Left colon (tissue), 2 donors: ENCODE measurements around the gene TRIM44. TPM values are rescaled to one million over a fixed set of nuclear protein-coding genes. Genes with fewer than 3 reads are reported as not detected.

Experiments
- ATAC-seq: fragments of 200-7000 bp; cut with Tn5 transposase; one replicate; pipeline ENCODE4 v1.9.1; 2020; ENCODE audit warnings: mild to moderate bottlenecking, moderate library complexity
- DNase-seq, 2 donors: peaks; one replicate each; pipeline ENCODE4 v3.0.0-alpha.2; 2020
- intact Hi-C, 2 donors: fragments of 100-400 bp; cut with DNase I in 1 of 2; cut with micrococcal nuclease in 1 of 2; formaldehyde crosslinking; loops; one replicate each; pipeline versions ENCODE4 v1.11.2 to v1.14.0; 2022; cut with DNase I, micrococcal nuclease
- long read RNA-seq: library from polyadenylated mRNA; unstranded; transcript quantifications from one replicate; pipeline ENCODE4 v2.0.0, GENCODE V29; 2021
- total RNA-seq, 2 donors: library from RNA; stranded (reverse); fragmentation: NEBNext Ultra II Directional; extraction: Animal tissue kit (Norgen Biotek cat#: 25700); gene quantifications; one replicate each; pipeline ENCODE4 v1.2.1, GENCODE V29; 2021
- donor health status: DM: no; HTN: no; CAD: no.
- donor health status: DM: yes; HTN: yes; CAD: no.

Gene TRIM44
- 10 to 100 TPM; 45.7 to 49.4 TPM for total RNA-seq
- long read RNA-seq, full-length matches to known transcripts, result 94 of 109 reads
- long read RNA-seq, partial matches to known transcripts, result 3 of 109 reads
- long read RNA-seq, other reads (novel, unspliced or antisense), result 12 of 109 reads

GRCh38 chr11:35662649-35663407 lies at the start of gene TRIM44:
Gene TRIM44 (plus strand): TSS chr11:35662775. CDS start chr11:35663112, 337 bp downstream.
- intact Hi-C loops, result no loop called here
- ATAC-seq (peak; percentile 92), DNase-seq (peak; percentile 86)

- intact Hi-C loops, result loop anchor here in 1 of 2 donors (5.0 to 10.0 kb wide), 3 partner anchors 207 to 652 kb away; no protein-coding TSS in a partner anchor
- ATAC-seq, result no peak
Measured at GRCh38 chr11:35614939-35615569, 47.5 kb upstream of the TRIM44 start.

DNA sequence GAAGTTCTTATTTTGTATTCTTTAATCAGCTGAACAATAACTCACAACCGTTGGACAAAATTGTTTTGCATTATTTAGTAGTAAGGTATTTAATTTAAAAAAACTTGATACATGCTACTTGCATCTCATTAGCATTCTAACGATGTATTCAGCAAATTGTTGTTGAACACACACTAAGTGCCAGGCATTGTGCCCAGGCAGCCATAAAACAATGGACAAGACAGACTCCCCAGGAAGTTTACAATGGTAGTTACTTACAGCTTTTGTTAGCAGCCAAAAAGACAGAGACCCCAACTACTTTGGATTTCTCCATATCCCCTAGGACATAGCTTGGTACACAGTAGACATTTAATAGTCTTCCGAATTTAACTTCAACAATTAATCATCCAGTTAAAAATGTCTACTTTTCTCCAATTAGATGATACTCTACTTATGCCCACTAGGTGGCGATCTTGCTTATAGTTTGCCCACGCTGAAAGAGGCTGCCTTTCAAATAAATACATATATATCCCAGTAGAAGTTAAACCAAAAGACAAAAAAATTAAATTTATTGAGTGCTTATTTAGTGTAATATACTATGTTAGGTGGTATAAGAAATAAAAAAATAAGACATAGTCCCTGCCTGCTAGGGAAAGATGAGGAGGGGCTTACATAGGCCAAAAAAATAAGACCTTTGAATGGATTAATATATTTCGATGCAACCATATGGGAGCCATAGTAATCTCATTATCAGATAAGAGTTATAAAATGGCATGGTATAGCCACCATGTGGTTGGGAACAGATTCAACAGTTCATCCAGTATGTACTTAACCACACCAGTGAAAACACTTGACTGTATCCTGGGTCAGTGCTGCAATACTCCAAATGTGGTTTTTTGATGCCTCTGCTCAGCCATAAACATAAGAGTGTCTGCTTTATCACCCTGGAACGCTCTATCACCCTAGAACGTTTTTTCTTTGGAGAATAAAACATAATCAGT lies 46.4 kb upstream of the TRIM44 start:
- peak; percentile 49 for ATAC-seq
- intact Hi-C loops, result loop anchor here in 1 of 2 donors (5.0 to 10.0 kb wide), 3 partner anchors 206 to 651 kb away; no protein-coding TSS in a partner anchor
- DNase-seq, result no peak

More at GRCh38 chr11:35614939-35615569, 47.5 kb upstream of the TRIM44 start:
- DNase-seq, result no peak

DNA sequence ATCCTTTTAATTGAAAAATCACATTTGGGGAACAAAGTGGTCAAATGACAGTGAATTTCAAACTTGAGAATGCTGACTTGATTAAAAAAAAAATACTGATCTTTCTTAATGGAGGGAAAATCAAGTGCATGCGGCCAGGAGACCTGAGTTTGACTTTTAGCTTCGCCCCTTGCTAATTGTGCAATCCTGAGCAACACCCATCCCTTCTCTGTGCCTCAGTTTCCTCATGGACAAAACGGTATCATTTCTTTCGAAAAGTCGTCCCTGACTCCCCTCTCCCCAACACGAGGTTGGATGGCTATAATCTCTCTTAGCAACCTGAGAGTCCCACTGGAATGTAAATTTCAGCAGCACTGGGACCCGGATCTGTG lies 45.3 kb upstream of the TRIM44 start:
- intact Hi-C loops, result loop anchor here in 1 of 2 donors (5.0 to 10.0 kb wide), 3 partner anchors 205 to 650 kb away; no protein-coding TSS in a partner anchor
- DNase-seq (no peak), ATAC-seq (no peak)

- intact Hi-C loops, result loop anchor here in 1 of 2 donors (5.0 to 10.0 kb wide), 3 partner anchors 204 to 649 kb away; no protein-coding TSS in a partner anchor
- DNase-seq (peak; percentile 23 to 28), ATAC-seq (peak; percentile 36)
Measured at GRCh38 chr11:35617687-35618496, 44.7 kb upstream of the TRIM44 start, which contains the start of gene FJX1. Gene FJX1 (plus strand): TSS chr11:35618460. CDS start chr11:35618637, 177 bp downstream.

DNA sequence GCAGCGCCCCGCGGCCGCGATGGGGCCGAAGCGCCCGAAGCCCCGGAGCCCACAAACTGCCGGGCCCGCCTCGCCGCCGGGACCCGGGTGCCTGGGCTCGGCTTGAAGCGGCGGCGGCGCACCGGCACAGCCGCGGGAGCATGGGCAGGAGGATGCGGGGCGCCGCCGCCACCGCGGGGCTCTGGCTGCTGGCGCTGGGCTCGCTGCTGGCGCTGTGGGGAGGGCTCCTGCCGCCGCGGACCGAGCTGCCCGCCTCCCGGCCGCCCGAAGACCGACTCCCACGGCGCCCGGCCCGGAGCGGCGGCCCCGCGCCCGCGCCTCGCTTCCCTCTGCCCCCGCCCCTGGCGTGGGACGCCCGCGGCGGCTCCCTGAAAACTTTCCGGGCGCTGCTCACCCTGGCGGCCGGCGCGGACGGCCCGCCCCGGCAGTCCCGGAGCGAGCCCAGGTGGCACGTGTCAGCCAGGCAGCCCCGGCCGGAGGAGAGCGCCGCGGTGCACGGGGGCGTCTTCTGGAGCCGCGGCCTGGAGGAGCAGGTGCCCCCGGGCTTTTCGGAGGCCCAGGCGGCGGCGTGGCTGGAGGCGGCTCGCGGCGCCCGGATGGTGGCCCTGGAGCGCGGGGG lies 44.0 kb upstream of the TRIM44 start:
- peak; percentile 49 for ATAC-seq
- DNase-seq, result peak in 1 of 2 donors; percentile 13
- intact Hi-C loops, result loop anchor here in 1 of 2 donors (5.0 to 10.0 kb wide), 3 partner anchors 204 to 649 kb away; no protein-coding TSS in a partner anchor

GRCh38 chr11:35619116-35619854 lies 43.3 kb upstream of the TRIM44 start:
- peak; percentile 41 for ATAC-seq
- DNase-seq, result peak in 1 of 2 donors; percentile 28
- intact Hi-C loops, result loop anchor here in 1 of 2 donors (5.0 to 10.0 kb wide), 3 partner anchors 203 to 648 kb away; no protein-coding TSS in a partner anchor

DNA sequence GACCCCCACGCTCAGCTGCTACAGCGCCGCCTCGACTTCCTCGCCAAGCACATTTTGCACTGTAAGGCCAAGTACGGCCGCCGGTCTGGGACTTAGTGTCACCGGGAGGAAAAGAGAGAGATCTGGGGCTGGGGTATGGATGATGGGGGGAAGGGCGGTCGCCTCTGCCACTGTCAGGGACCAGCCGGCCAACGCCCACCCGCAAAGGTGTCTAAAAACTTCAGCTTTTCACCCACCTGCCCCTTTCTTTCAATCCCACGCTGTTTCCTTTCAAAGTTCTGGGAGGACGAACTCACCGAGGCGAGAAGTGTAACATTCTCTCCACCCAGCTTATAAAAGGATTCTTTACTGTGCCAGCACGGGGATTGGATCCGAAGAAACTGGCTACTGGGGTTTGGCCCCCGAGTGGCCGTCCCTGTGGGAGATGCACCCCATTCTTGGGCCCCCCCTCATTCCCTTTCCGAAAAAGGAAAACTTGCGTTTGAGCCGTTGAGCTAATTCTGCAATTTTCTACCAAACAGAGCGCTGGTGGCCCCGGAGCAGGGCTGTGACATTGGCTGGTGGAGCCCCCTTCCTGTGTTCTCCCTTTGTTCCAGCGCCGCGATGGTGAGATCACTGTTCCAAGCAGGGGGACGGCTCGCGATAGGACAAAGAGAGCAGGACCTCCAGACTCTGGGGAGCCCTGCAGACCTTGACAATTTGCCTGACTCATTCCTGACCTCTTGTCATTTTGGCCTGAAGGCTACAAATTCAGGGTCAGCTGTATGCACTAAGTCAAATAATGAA lies 42.5 kb upstream of the TRIM44 start:
- ATAC-seq (no peak), DNase-seq (peak in 1 of 2 donors; percentile 22)
- intact Hi-C loops, result loop anchor here in 1 of 2 donors (5.0 to 10.0 kb wide), 3 partner anchors 202 to 647 kb away; no protein-coding TSS in a partner anchor

DNA sequence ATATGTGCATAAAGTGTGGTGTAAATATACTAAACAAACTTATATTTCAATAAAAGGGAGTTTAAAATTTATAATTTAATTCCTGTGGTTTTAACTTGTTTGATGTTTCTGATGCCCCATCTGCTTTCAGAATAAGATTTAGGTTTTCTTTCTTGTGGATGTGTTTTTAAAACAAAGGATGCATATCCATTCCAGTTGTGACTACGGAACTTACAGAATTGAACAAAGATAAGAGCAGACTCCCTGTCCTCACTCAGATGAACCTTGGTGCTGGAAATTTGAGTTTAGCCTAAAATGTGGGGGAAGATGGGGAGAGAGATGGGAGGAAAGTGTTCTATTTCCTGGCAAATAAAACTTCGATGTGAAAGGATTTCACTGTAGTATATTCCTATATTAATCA lies 41.8 kb upstream of the TRIM44 start:
- no peak for ATAC-seq
- DNase-seq, result no peak
- intact Hi-C loops, result no loop called here

DNA sequence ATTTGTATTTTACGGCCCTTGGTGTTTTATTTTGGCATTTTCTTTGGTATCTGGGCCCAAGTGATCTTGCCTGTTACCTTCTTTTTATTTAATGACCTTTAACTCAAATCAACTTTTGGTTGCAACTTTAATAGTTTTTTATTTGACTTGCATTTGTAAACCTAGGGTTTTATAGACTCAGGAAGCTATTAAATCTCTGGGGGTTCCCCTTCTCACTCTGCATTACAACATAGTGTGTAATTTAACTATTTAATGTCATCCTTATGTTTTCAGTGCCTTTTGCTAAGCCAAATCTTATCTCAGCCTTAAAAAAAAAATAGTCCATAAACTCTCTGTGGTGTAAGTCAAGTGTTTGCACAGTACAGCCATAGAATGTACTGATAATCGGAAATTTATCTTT lies 41.0 kb upstream of the TRIM44 start:
- DNase-seq (no peak), ATAC-seq (peak; percentile 68)
- intact Hi-C loops, result no loop called here

DNA sequence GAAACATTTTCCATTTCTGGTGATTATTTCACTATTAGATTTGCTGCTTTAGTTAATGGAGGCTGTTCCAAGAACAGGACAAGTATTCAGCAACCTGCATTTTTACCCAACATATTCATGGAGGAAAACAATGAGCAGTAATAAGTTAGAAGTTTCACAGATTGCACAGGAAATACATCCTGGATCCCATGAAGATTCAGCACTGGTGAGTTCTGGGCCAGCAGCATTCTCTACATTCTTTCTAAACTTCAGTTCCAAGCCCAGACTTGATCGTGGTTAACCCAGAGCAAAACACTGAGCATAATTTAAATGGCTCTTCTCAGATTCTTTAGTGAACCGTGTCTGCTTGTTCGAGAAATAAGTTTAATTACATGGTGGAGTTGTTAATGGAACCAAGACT lies 40.5 kb upstream of the TRIM44 start:
- ATAC-seq, result no peak
- no peak for DNase-seq
- intact Hi-C loops, result no loop called here

DNA sequence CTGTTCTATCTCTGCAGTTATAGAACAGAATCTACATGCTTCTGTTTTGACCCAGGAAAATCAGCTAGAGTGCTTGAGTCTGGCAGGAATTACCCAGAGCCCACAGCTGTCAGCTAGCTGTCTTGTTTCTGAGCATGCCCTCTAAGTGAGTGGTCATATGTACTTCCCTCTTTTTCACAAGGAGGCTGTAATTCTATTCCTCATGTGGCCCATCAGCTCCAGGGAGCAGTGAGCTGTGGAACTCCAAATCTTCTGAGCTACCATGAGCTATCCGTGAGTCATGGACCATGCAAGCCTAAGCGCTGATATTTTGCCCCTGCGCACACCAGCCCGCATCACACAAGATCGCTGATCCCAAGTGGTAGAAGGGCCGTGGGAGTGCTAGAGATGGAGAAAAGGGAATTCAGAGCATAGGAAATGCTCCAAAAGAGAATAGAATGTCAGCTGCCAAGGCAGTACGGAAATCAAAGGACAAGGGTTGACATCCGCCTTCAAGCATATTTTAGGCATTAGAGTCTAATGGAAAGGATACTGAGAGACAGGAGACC lies 38.9 kb upstream of the TRIM44 start:
- no peak for ATAC-seq
- no peak for DNase-seq
- intact Hi-C loops, result no loop called here

GRCh38 chr11:35624316-35624715 lies 38.3 kb upstream of the TRIM44 start:
- no peak for DNase-seq
- intact Hi-C loops, result no loop called here
- no peak for ATAC-seq

- DNase-seq, result no peak
- intact Hi-C loops, result loop anchor here in 1 of 2 donors (5.0 kb wide), 1 partner anchor 633 kb away; no protein-coding TSS in a partner anchor
- no peak for ATAC-seq
Measured at GRCh38 chr11:35624781-35625180, 37.8 kb upstream of the TRIM44 start.

GRCh38 chr11:35626501-35626900 lies 36.1 kb upstream of the TRIM44 start:
- DNase-seq (no peak), ATAC-seq (no peak)
- intact Hi-C loops, result loop anchor here in 1 of 2 donors (5.0 kb wide), 1 partner anchor 631 kb away; no protein-coding TSS in a partner anchor
